Body of pancreas (tissue), 4 donors: ENCODE measurements around the gene SLC7A4.

ENCODE experiments used
- CTCF ChIP-seq, 7 experiments: fragments of 450-650 bp in 4 of 7; fragments of 200-600 bp in 3 of 7; sonication (generic) in 3 of 7; IDR thresholded peaks; one replicate each; pipeline ENCODE4 v1.5.1; 2016 to 2019; ENCODE audit warnings: antibody characterized with exemption in 7 of 7
- POLR2A ChIP-seq, 3 donors: fragments of 450-650 bp; IDR thresholded peaks; one replicate each; pipeline ENCODE4 v1.6.1; 2016; ENCODE audit warnings: antibody characterized with exemption in 3 of 3, mild to moderate bottlenecking in 2 of 3

- TF ChIP-seq POLR2A (IDR thresholded peaks at IDR 0.05) (no peak), CTCF (IDR thresholded peaks at IDR 0.05) (no peak)
These were observed 5.3 kb downstream of the SLC7A4 start for GRCh38 chr22:21026783-21027692.
